ENCODE results near the gene NUDT1.
"Not testable (repeated sequence)": the region's sequence is repeated elsewhere in the genome, so short reads cannot be mapped to it uniquely, and the experiment has no call there.

Gene NUDT1

DNA sequence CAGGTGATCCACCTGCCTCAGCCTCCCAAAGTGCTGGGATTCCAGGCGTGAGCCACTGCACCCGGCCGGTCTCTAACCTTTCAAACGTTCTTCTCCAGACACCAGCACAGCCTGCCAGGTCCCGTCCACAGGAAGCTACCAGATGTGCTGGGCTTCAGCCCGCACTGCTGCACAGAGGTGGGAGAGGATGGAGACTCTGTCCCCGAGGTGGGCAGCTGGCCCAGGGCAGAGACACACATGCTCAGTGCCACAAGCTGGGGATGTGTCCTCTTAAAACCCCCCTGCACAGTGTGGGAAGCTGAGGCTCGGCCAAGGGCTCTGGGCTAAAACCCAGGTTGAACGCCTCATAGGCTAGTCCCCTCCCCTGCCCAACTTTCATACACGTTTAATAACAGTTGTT lies 9.4 kb downstream of the NUDT1 start:
- no peak for DNase-seq

DNA sequence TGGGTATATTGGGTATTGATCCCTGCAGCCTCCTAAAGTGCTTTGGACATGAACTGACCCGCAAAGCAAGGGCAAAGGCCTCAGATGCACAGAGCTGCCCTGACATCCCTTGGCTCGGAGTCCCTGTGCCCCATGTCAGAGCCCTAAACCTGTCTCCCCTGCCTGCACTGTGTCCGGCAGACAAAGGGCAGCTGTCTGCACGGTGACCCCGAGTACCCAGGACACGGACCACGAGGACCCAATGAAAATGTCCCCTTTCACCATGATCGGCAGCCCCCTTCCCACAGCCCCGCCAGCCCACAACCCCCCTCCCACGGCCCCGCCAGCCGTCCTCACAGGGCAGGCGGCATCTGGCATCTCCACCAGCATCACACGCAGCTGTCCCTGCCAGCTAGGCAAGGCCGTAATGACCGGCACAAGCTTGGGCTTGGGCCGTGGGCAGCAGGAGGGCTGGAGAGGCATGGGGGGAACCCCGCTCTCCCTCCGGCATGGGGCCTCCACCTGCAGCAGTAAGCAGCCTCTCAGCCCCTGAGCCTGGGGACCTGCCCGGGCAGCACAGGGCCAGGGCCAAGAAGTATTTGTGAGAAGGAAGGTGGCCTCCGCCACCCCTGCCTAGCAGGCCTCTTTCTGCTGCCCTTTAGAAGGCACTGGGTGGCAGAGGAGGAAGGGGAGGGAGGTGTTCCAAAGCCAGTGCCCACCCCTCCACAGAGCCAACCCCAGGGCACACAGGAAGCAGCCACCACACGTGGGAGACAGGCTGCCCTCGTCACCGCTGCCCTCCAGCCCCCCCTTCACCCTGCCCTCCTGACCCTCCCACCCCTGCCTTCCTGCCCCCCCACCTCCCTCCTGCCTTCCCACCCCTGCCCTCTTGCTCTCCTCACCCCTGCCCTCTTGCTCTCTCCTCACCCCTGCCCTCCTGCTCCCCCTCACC lies 10.1 kb downstream of the NUDT1 start:
- DNase-seq, result no peak

DNA sequence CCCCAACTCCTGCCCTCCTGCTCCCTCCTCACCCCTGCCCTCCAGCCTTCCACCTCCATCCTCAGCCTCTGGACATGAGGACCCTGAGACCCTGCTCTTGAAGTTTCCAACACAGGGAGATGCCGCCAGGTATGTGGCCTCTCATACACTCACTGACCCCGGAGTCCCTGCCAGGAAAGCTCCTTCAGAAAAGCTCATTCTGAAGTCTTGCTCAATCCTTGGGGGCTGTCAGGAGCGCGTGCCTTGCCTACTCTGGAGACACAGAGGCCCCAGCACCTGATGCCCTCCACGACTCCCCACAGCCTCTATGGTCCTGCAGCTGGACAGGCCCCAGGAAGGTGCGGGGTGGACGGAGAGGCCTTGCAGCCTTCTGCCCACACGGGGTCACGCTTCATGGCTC lies 11.0 kb downstream of the NUDT1 start:
- no peak for DNase-seq

GRCh38 chr7:2253525-2254244 lies 11.7 kb downstream of the NUDT1 start:
- no peak for DNase-seq

DNA sequence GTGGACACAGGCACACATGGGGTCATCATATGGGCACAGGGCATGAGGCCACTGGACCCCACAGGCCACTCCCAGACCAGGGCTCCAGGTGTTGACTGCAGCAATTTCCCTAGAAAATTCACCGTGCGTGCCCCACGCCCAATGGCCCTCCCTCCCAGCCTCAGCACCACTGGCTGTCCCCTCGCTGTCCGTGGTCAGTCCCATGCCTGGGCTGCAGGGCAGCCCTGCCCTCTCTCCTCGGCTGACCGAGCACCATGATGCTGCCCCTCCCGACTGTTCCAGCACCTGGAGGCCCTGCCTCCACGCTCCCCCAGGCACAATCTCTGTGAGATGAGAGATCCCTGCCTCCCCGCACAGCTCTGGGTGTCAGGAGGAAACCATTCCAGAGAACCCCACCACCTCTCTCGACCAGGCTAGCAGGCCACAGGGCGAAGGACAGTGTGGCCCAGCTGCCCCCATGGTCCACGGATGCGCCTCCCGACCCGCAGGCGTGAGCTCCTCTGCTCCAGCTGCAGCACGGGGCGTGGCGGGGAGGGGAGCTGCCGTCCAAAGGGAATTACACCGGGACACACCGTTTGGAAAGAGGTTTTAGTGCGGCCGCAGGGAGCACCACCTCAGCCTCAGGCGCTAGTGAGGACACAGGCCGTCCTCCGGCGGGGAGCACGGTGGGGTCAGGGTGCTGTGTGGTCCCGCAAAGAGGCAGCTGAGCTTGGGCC lies 12.6 kb downstream of the NUDT1 start:
- no peak for DNase-seq

- no peak for DNase-seq
Measured at GRCh38 chr7:2255145-2256139, 13.4 kb downstream of the NUDT1 start.

DNA sequence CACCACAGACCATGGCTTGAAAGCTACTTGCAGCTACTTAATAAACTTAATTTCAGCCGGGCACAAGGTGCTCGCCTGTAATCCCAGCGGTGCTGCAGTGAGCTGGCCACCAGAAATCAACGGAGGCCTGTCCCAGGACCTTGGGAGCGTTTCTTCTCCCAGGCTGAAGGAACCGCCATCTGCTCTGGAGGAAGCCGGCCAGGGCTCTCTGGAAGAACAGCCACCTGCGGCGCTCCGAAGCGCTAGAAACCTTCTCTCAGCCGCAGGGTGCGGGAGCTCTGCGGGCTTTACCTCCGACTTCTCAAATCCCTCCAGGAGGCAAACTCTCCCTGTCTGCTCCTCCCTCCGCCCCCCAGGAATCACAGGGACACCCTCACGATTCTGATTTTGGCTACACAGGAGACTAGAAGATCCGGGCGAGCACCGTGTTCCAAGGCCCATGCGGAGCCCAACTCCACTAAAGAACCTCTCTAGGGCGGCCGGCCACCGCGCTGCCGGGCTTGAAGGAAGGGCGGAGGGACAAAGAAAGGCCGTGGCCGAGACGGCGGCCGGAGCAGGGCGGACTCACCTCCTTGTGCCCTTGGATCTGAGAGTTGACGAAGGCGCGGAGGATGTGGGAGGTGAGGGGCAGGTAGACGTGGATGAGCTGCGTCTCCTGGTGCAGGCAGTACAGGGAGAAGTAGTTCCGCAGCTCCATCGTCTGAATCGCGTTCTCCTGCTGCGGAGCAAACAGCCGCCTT lies 14.4 kb downstream of the NUDT1 start:
- no peak for DNase-seq

- DNase-seq, result no peak
Measured at GRCh38 chr7:2257046-2257551, 15.1 kb downstream of the NUDT1 start.

GRCh38 chr7:2257651-2258050 lies 15.6 kb downstream of the NUDT1 start:
- no peak for DNase-seq

- DNase-seq, result no peak
Measured at GRCh38 chr7:2258661-2259365, 16.8 kb downstream of the NUDT1 start.

GRCh38 chr7:2259480-2259879 lies 17.5 kb downstream of the NUDT1 start:
- DNase-seq, result no peak

DNA sequence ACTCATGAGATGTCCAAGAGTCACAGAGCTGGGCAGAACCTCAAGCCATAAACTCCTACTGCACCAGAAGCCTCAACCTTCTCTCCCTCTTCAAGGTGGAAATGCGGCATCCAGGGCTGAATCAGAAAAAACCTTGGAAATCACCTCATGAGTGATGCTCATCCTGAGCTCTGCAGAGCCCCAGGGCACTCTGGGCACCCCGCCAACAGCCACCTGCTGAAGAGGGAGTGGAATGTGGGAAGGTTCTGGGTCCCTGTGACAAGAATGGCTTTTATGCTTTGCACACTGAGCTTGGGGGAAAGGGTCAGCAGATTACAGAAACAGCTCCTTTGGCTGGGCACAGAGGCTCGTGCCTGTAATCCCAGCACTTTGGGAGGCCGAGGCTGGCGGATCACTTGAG lies 18.8 kb downstream of the NUDT1 start:
- DNase-seq, result no peak

- peak; percentile 44 for DNase-seq
Measured at GRCh38 chr7:2261611-2262010, 19.6 kb downstream of the NUDT1 start.

DNA sequence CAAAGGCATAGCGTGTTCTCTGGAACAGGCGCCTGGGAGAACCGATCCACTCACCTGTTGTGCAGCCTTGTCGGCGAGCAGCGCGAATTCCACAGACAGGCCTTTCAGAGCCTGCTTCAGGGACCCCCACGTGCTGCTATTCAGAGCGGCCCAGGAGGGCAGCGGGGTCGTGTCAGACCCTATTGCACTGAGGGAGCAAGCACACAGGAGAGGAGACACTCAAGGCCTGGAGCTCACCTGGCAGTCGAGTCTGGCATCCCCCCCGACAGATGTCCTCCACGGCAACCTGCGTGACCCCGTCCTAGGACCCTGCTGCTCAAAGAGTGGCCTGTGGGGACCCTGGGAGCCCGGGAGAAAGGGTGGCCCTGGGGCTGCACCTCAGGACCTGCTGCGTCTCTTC lies 21.1 kb downstream of the NUDT1 start:
- no peak for DNase-seq

GRCh38 chr7:2264158-2264557 lies 22.1 kb downstream of the NUDT1 start:
- DNase-seq, result no peak

GRCh38 chr7:2266911-2267310 lies 24.9 kb downstream of the NUDT1 start:
- DNase-seq, result no peak

GRCh38 chr7:2269089-2269990 lies 27.3 kb downstream of the NUDT1 start:
- not testable (repeated sequence) for DNase-seq

GRCh38 chr7:2269991-2270460 lies 28.0 kb downstream of the NUDT1 start:
- no peak for DNase-seq

GRCh38 chr7:2270495-2270894 lies 28.5 kb downstream of the NUDT1 start:
- DNase-seq, result no peak
